ENCODE results near the gene HOXB3.

HOXB3 gene

DNA sequence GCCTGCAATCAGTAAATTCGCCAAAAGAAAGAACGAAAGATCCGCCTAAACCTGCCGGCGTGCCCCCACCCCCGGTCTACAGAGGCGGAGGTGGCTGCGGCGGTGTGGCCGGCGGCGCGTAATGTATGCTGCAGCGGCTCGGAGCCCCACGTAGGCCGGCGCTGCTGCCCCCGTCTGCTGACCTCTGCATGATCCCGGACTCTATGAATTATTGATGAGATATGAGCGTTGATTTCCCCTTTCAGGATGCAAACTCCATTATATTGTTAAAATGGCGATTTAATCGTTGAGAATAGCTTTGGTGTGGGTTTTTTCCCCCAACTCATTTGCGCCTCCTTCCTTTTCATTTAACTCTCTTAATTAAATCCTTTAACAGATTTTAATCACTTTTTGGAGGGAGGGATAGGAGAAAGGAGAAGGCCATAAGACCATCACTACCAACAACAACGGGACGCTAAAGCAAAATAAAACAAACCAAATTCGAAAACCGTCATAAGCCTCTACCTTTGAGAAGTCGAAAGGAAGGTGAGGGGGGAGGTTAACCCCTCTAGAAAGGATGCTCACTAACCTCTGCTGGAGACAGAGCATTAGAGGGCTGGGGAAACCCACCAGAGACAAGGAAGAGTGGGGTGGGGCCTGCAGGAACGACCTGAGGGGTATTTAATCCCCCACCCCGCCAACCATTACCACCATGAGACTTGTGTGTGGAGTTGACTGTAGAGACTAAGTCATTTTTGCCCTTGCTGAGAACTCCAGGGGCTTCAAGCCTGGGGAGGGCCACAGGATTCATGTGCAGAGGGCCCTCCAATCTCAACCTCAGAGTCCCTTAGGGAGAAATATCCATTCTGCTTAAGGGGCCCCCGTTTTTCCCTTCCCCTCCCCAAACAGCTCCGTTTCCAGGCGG lies 3.4 kb downstream of the HOXB3 start:
- no peak for DNase-seq (ENCODE audit: low read depth)

DNA sequence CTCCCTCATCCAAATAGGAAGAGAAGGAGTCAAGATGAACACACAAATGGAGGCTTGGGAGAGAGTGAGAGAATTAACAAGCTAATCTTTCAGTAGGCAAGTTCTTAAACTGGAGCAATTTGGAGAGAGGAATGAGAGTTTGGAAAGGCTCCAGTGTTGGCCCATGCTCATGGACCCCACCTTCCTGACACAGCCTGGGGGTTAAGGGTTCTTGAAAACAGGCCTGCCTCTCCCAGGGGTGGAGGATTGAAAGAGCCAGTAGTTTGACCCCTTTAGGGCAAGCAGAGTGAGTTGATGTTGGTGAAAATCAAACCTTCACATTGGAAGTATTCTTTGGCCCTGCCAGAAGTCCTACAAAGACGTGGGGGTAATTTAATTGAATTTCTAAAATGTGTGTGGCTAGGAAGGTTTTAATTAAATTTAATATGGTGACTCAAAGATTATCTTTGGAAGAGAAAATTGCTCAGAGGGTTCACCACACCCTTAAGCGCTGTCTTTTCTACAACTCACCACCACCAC lies 5.8 kb downstream of the HOXB3 start:
- DNase-seq (ENCODE audit: low read depth): no peak

- no peak for DNase-seq (ENCODE audit: low read depth)
Observed at GRCh38 chr17:48583708-48584222, 6.3 kb downstream of the HOXB3 start.

DNA sequence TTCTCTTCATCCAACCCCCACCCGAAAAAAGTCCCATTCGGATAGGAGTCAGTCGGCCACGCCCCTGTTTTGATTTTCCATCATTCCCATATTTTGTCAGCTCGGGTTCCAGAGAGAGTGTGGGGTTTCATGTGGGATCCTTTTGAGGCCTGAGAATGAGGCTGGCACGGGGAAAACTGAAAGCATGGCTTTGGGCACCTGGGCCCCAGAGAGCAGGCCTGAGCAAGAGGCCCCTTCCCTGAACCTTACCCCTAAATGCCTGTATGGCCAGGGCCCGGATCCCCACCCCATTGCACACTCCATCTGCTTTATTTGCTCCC lies 7.3 kb downstream of the HOXB3 start:
- no peak for DNase-seq (ENCODE audit: low read depth)

GRCh38 chr17:48579760-48580554 lies 10.1 kb downstream of the HOXB3 start:
- no peak for DNase-seq (ENCODE audit: low read depth)

GRCh38 chr17:48579471-48579759 lies 10.6 kb downstream of the HOXB3 start:
- DNase-seq (ENCODE audit: low read depth): no peak

GRCh38 chr17:48578616-48579470 lies 11.2 kb downstream of the HOXB3 start:
- no peak for DNase-seq (ENCODE audit: low read depth)

DNA sequence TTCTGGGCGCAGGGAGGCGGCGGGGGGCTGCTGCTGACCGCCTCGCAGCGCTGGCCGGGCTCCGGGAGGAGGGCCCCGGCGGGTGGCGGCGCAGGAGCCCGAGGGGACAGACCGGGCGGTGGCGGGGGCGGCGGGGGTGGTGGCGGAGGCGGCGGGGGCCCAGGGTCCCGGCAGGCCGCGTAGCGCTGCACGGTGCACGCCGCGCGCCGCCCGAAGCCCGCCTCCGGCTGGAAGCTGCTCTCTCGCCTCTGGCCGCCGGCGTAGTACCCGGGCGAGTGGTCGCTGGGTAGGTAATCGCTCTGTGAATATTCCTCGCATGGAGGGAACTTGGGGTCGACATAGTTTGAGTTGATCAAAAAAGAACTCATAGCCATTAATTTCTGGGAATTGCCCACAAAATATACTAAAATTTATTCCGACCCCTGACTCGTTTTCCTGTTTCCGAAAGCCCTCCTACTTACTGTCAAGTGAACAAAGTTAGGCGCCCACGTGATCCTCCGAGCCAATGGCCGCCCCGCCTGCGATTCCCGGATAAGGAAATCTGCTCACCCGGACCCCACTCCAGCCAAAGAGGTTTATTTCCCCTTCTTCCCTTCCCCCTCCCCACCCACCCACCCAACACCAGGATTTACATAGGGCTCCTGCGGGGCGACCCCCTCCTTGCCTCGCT lies 12.0 kb downstream of the HOXB3 start, which contains the start of gene HOXB4:
HOXB4 (minus strand) TSS at position 405 of the 670 bp plus-strand sequence; CDS start at position 374, 31 bp downstream.
- DNase-seq (ENCODE audit: low read depth): no peak

DNA sequence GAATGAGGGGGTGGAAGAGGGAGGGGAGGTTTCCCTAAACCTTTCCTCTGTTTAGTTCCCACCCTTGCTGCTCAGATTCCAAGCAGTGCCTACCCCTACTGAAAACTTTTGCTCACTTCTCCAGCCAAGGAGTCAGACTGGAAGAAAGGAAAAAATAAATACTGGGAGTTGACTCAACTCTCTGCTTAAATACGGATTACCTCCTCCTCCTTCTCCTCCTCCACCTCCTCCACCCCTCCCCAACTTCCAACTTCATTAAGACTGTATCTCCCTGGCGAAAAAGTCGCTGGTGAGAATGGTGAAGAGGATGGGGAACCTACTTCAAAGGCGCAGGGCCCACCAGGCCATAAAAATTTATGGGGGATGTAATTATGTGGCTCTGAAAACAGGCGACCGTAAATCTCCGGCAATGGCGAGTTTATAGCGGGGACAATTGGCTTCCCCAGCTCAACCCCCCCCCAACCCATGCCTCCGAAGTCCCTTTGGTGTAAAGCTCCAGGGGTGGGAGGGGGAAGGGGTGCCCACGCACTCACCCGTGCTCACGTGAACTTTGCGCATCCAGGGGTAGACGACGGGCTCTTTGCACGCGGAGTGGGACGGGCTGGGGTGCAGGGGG lies 12.6 kb downstream of the HOXB3 start:
- DNase-seq (ENCODE audit: low read depth): no peak

DNA sequence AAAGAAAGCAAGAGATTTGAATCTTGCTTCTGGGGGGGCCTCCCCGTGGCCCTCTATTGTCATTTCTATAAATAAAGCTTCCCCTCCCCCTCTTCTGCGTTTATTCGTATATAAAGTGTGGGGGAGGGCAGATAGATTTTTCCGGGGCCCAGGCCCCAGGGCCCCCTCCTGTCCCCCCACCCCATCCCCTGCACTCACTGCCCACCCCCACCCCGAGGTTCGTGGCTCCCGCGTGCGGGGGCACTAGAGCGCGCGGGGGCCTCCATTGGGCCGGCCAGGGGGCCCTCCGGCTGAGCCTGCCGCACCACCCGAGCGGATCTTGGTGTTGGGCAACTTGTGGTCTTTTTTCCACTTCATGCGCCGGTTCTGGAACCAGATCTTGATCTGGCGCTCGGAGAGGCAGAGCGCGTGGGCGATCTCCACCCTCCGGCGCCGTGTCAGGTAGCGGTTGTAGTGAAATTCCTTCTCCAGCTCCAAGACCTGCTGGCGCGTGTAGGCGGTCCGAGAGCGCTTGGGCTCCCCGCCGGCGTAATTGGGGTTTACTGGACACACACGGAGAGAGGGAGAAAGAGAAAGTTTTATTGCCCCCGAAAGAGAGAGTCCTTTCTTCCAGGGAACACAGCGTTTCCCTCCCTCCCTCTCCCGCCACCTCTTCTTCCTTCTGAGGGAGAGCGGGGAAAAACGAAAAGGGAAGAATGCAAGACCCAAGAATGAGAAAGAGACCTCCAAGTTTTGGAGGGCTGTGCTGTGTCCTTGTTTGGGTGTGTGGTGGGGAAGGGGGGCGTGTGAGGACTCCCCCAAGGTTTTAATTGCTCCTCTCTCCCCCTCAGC lies 13.3 kb downstream of the HOXB3 start:
- no peak for DNase-seq (ENCODE audit: low read depth)

- DNase-seq (ENCODE audit: low read depth): no peak
Observed at GRCh38 chr17:48575673-48576478, 14.2 kb downstream of the HOXB3 start.

GRCh38 chr17:48575066-48575582 lies 14.9 kb downstream of the HOXB3 start:
- no peak for DNase-seq (ENCODE audit: low read depth)

GRCh38 chr17:48574505-48575065 lies 15.5 kb downstream of the HOXB3 start:
- DNase-seq (ENCODE audit: low read depth): no peak

- no peak for DNase-seq (ENCODE audit: low read depth)
Observed at GRCh38 chr17:48571826-48572417, 18.1 kb downstream of the HOXB3 start.

DNA sequence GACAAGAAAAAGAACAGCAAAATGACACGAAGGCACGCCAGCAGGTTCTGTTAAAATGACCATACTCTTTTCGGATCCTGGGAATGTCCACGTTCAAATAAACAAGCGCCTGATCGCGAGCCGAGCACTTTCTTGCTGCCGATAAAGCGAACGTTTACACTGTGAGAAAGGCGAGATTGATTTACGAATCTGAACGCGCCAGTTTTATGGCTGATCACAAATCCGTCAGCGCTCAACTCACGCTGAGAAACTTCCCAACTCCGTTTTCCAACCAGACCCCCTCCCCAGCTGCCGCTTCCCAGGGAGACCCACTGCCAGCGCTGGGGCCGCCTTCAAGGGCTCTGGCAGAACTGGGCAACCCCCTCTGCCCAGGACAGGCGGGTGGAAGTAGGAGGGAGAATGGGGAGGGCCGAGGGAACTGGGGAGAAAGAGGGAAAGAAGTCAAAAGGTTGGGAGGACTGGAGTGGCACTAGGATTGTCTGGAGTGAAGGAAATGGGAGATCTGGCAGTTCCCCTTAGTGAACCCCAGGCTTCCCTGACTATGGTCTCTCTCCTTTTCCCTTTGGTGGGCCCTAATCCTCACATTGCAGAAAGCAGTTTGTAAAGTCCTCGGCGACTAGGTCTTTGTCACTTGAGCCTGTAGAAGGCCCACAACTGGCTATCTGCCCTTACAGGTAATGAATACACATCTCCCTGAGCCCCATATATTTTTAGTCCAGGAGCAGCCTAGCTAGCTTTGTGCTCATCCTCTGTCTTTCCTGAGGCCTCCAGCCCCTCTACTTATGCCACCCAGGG lies 18.8 kb downstream of the HOXB3 start:
- DNase-seq (ENCODE audit: low read depth): no peak

DNA sequence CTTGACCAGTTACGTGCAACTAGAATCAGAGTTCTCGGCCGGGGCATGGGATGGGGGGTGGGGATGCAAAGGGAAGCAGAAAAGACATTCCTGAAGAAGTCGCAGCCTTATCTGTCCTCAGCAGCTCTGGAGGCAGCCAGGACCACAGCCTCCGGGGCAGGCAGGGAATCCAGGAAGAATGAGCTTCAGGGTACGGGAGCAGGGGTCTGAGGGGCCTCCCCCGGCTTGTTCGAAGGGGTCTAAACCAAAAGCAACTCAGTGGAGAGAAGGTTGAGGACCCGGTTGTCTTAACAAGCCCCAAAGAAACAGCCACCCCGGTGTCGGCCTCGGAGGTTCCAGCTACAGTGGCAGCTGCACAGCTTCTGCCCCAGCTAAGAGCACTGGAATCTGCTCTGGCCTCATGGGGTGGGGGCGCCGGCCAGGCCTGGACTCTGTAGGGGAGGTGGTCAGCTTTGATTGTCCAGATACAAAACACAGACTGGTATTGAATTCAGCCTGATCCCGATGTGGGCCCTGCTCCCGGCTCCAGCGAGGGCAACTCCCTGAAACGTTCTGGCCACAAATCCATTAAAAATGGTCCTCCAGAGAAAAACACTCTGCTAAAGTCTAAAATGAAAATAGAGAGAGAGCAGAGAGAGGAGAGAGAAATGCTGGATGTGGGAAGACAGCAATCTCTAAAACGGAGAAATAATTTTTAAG lies 19.6 kb downstream of the HOXB3 start:
- DNase-seq (ENCODE audit: low read depth): no peak

All from stimulated activated CD8-positive, alpha-beta memory T cell treated with anti-CD3 and anti-CD28 coated beads, Interleukin-12 subunit alpha, Interleukin-12 subunit beta, amount 100 ng/mL, for 4 hours (primary cell).